Measurements from ENCODE around the gene MDN1. TPM values are rescaled to one million over a fixed set of nuclear protein-coding genes. Genes with fewer than 3 reads are reported as not detected.

The MDN1 gene, protein sequence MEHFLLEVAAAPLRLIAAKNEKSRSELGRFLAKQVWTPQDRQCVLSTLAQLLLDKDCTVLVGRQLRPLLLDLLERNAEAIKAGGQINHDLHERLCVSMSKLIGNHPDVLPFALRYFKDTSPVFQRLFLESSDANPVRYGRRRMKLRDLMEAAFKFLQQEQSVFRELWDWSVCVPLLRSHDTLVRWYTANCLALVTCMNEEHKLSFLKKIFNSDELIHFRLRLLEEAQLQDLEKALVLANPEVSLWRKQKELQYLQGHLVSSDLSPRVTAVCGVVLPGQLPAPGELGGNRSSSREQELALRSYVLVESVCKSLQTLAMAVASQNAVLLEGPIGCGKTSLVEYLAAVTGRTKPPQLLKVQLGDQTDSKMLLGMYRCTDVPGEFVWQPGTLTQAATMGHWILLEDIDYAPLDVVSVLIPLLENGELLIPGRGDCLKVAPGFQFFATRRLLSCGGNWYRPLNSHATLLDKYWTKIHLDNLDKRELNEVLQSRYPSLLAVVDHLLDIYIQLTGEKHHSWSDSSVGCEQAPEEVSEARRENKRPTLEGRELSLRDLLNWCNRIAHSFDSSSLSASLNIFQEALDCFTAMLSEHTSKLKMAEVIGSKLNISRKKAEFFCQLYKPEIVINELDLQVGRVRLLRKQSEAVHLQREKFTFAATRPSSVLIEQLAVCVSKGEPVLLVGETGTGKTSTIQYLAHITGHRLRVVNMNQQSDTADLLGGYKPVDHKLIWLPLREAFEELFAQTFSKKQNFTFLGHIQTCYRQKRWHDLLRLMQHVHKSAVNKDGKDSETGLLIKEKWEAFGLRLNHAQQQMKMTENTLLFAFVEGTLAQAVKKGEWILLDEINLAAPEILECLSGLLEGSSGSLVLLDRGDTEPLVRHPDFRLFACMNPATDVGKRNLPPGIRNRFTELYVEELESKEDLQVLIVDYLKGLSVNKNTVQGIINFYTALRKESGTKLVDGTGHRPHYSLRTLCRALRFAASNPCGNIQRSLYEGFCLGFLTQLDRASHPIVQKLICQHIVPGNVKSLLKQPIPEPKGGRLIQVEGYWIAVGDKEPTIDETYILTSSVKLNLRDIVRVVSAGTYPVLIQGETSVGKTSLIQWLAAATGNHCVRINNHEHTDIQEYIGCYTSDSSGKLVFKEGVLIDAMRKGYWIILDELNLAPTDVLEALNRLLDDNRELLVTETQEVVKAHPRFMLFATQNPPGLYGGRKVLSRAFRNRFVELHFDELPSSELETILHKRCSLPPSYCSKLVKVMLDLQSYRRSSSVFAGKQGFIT (N-terminal part only)
- total RNA-seq = 25.7 and 27.5 TPM in 2 replicates

DNA sequence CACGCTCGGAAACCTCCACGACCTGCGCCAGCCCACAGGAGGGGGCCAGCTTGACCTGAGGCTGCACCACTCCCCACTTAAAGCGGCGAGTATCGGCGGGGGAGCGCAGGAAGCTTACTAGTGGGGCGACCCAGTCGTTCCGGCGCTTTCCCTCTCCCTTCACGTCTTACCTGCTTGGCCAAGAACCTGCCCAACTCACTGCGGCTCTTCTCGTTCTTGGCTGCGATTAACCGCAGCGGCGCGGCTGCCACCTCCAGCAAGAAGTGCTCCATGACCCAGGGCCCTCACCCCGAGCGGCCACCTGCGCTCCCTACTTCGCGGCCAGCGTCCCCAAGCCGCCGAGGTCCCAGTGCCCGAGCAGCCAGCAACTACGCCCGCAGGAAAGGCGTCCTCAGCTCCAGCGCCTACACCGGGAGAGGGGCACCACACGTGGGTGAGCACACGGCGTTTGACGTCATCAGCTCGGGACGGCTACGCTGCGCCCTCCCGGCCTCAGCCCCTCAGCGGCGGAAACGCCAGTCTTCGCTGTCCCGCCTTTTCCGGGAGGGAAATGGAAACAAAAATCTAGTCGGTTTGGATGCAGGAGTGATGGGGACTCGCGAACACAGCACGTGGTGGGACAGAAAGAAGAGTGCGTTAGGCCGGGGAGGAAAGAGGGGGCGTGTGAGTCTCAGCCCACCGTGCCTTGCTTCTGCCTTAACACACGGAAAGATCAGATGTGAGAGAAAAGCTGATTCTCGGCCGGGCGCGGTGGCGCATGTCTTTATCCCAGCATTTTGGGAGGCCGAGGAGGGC lies at the start of gene MDN1:
Gene MDN1, minus strand, starts transcription at position 459 of the 795 bp plus-strand sequence. Its CDS starts 187 bp downstream, at position 272.

DNA sequence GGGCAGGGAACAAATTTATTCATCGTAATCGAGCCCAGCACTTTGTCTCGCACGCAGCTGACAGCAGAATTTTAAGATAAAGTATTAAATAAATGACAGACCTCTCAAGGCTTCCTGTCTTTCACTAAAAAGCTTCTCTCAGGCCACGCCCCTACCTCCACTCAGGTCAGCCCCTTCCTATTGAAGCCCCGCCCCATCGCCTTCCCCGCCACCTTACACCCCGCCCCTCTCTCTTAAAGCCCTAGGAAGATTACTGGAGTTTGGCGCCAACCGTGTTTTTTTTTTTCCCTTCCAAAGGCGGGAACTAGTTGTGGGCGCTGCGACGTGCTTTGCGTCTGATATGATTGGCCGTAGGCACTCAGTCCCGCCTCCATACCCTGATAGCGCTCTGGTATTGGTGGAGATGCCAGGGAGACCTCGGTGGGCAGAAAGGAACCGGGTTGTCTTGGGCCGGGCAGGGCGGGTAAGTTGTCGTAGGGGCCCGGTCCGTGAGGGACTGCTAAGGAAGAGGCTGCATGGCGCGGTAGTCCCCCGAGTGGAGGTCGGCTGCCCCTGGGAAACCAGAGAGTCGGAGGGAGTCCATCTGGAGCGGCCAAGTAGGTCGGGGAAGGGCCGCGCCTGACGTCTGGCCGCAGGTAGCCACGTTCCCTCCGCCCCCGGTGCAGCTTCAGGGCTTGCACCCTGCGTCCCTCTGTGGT lies 10.0 kb upstream of the MDN1 start, which contains the start of gene CASP8AP2:
Gene CASP8AP2, plus strand, starts transcription at position 409 of the 698 bp plus-strand sequence.

DNA sequence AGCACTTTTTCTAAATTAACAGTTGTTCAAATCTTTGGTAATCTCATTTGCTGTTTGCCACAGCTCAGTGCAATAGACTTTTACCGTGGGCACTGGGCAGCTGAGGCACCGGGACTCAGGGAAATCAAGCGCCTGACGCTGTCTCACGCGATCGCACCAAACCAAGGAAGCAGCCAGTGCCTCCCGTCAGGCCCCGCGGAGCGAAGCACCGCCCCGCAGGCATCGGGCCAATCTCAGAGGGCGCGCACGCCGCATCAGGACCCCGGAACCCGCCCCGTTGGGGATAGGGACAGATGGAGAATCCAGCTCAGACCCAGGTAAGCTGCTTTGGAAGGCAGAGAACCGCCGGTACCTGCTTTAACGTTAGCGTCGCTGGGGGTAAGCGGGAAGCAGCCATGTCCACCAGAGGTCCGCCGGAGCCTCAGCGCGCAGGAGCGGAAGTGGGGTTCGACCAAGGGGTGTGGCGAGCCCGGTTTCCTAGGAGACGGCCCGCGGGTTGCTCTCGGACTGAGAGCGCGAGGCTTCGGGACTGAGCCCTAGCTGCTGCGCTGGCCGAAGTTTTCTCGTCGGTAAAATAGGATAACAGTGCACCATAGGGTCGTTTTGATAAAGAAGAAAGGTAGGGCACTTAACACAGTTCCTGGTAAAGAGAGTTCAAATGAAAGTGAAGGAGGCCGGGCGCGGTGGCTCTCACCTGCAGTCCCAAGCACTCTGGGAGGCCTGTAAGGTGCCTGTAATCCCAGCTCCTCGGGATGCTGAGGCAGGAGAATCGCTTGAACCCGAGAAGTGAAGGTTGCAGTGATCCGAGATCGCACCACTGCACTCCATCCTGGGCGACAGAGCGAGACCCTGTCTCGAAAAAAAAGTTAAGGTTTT lies 181.0 kb downstream of the MDN1 start, which contains the start of gene LYRM2:
Gene LYRM2, minus strand, starts transcription at position 428 of the 876 bp plus-strand sequence. Its CDS starts 31 bp downstream, at position 397.

Other genes starting within 250 kb of the MDN1 start
- gene LYRM2, start 181.0 kb downstream of the MDN1 start, total RNA-seq = 17.9 and 36.0 TPM in 2 replicates
- gene CASP8AP2, start 10.1 kb upstream of the MDN1 start, total RNA-seq = 13.0 and 18.2 TPM in 2 replicates
- gene GJA10, start 74.7 kb upstream of the MDN1 start, total RNA-seq = not detected in 2 replicates